Tibial nerve (tissue), 4 donors: ENCODE measurements around the gene CLDN24. TPM values are rescaled to one million over a fixed set of nuclear protein-coding genes. Genes with fewer than 3 reads are reported as not detected.

Experiments used
- DNase-seq, 2 donors: peaks; one replicate each; pipeline ENCODE4 v3.0.0-alpha.2; 2019; ENCODE audit warnings: low spot score in 2 of 2
- H3K27ac ChIP-seq, 4 donors: fragments of 200-600 bp; sonication (generic) in 3 of 4; one replicate each; pipeline ENCODE4 v1.5.1; 2017 to 2019; ENCODE audit warnings: mild to moderate bottlenecking in 1 of 4
- H3K27me3 ChIP-seq, 2 donors: fragments of 200-600 bp; sonication (generic) in 1 of 2; one replicate each; pipeline versions ENCODE4 v1.5.1 to v1.6.0; 2017 to 2019
- H3K36me3 ChIP-seq, 3 donors: fragments of 200-600 bp; sonication (generic); one replicate each; pipeline ENCODE4 v1.5.1; 2018 to 2019
- H3K4me1 ChIP-seq, 4 donors: fragments of 200-600 bp; sonication (generic) in 3 of 4; one replicate each; pipeline ENCODE4 v1.5.1; 2017 to 2019
- H3K4me3 ChIP-seq, 4 donors: fragments of 200-600 bp; sonication (generic) in 3 of 4; one replicate each; pipeline ENCODE4 v1.5.1; 2017 to 2019; ENCODE audit warnings: mild to moderate bottlenecking in 1 of 4, moderate library complexity in 1 of 4
- H3K9me3 ChIP-seq, 4 donors: fragments of 200-600 bp; sonication (generic) in 3 of 4; one replicate each; pipeline ENCODE4 v1.5.1; 2017 to 2019
- CTCF ChIP-seq, 5 experiments: fragments of 200-600 bp in 3 of 5; fragments of 450-650 bp in 2 of 5; sonication (generic) in 3 of 5; IDR thresholded peaks; one replicate each; pipeline ENCODE4 v1.5.1; 2016 to 2019; ENCODE audit warnings: antibody characterized with exemption in 5 of 5, mild to moderate bottlenecking in 3 of 5, moderate library complexity in 2 of 5
- EP300 ChIP-seq, 2 donors: sonication (generic); formaldehyde crosslinking; IDR thresholded peaks; one replicate each; pipeline ENCODE4 v1.6.1; 2017; ENCODE audit warnings: antibody characterized with exemption in 2 of 2, mild to moderate bottlenecking in 1 of 2
- POLR2A ChIP-seq, 2 donors: fragments of 450-650 bp; IDR thresholded peaks; one replicate each; pipeline ENCODE4 v1.6.1; 2017; ENCODE audit warnings: antibody characterized with exemption in 2 of 2, mild to moderate bottlenecking in 2 of 2, moderate library complexity in 2 of 2
- WGBS, 2 donors: methylation state at CpG; one replicate each; pipeline ENCODE4 v1.1.5; 2018; 5-methylcytosine and 5-hydroxymethylcytosine counted together
- total RNA-seq, 4 donors: library from RNA; depleted of rRNA; stranded (reverse); fragments of >200 nt; gene quantifications; one replicate each; pipeline ENCODE4 v1.1.0, GENCODE V29; 2016

The CLDN24 gene
- total RNA-seq, 4 donors from 2014 or later, result not detected

GRCh38 chr4:183347566-183347965, 25.3 kb upstream of the CLDN24 start:
- Histone ChIP-seq H3K9me3 (no peaks in the 10 kb centered on the region), H3K4me1 (peaks cover 0 to 11% (median 0%) of the 10 kb centered on the region in 4 donors), H3K27ac (no peak overlapping the region), H3K4me3 (no peak overlapping the region), H3K27me3 (no peaks in the 10 kb centered on the region), H3K36me3 (no peaks in the 10 kb centered on the region)
- TF ChIP-seq EP300 (IDR thresholded peaks at IDR 0.05) (no peak), CTCF (IDR thresholded peaks at IDR 0.05) (no peak), POLR2A (IDR thresholded peaks at IDR 0.05) (no peak)
- DNase-seq, result no peak
- whole genome bisulfite sequencing, 2 donors, result 80 to 91% methylated on average over 4 of the region's 4 CpGs

GRCh38 chr4:183347146-183347545, 24.9 kb upstream of the CLDN24 start:
- DNase-seq, result no peak
- Histone ChIP-seq H3K9me3 (no peaks in the 10 kb centered on the region), H3K27me3 (no peaks in the 10 kb centered on the region), H3K4me3 (no peak overlapping the region), H3K27ac (no peak overlapping the region), H3K36me3 (no peaks in the 10 kb centered on the region), H3K4me1 (peaks cover 0 to 14% (median 0%) of the 10 kb centered on the region in 4 donors)
- no peak for TF ChIP-seq POLR2A (IDR thresholded peaks at IDR 0.05)
- no peak for TF ChIP-seq CTCF (IDR thresholded peaks at IDR 0.05)
- 86 to 87% methylated on average over 8 of the region's 8 CpGs for WGBS, 2 donors

- Histone ChIP-seq H3K36me3 (no peaks in the 10 kb centered on the region), H3K27ac (no peak overlapping the region), H3K4me1 (peaks cover 0 to 14% (median 0%) of the 10 kb centered on the region in 4 donors), H3K27me3 (no peaks in the 10 kb centered on the region), H3K9me3 (no peaks in the 10 kb centered on the region), H3K4me3 (no peak overlapping the region)
- WGBS, 2 donors, result 74 to 82% methylated on average over 4 of the region's 4 CpGs
- no peak for DNase-seq
- no peak for TF ChIP-seq CTCF (IDR thresholded peaks at IDR 0.05)
Observed at GRCh38 chr4:183345261-183345660, 23.0 kb upstream of the CLDN24 start.

GRCh38 chr4:183344523-183345255, 22.5 kb upstream of the CLDN24 start:
- H3K9me3 ChIP-seq, result no peaks in the 10 kb centered on the region
- TF ChIP-seq POLR2A (IDR thresholded peaks at IDR 0.05) (no peak), CTCF (IDR thresholded peaks at IDR 0.05) (no peak), EP300 (IDR thresholded peaks at IDR 0.05) (no peak)
- no peak for DNase-seq
- no peaks in the 10 kb centered on the region for H3K36me3 ChIP-seq
- 88 to 96% methylated on average over 13 to 15 of the region's 15 CpGs for WGBS, 2 donors
- peaks cover 0 to 14% (median 0%) of the 10 kb centered on the region in 4 donors for H3K4me1 ChIP-seq
- H3K27ac ChIP-seq, result no peak overlapping the region
- H3K27me3 ChIP-seq, result no peaks in the 10 kb centered on the region
- H3K4me3 ChIP-seq, result no peak overlapping the region

GRCh38 chr4:183343730-183344129, 21.5 kb upstream of the CLDN24 start:
- Histone ChIP-seq H3K4me3 (no peak overlapping the region), H3K36me3 (no peaks in the 10 kb centered on the region), H3K9me3 (no peaks in the 10 kb centered on the region), H3K27me3 (no peaks in the 10 kb centered on the region), H3K4me1 (peaks cover 0 to 14% (median 0%) of the 10 kb centered on the region in 4 donors), H3K27ac (no peak overlapping the region)
- TF ChIP-seq CTCF (IDR thresholded peaks at IDR 0.05) (no peak), POLR2A (IDR thresholded peaks at IDR 0.05) (no peak), EP300 (IDR thresholded peaks at IDR 0.05) (no peak)
- WGBS, 2 donors, result 85 to 89% methylated on average over 7 of the region's 7 CpGs
- DNase-seq, result no peak
